ENCODE measurements around the gene CCDC148.

DNA sequence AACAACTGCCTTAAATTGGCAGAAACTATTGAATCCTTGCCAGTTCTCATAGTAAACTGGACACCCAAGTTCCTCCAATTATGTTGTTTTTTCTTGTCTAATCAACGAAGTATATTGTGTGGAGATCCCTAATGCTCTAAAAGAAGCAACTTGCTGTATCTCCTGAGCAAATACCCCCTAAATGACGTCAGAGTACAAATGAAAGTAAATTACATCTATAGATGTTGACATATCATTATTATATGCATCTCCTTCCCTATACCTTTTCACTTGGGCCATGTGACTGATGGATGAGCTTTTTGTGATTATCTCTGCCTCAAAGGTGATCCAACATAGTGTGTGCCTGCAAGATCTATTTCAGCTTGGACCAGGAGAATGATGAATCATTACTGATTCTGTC lies 159.4 kb downstream of the CCDC148 start:
- TF ChIP-seq POLR2A (IDR thresholded peaks at IDR 0.05; ENCODE audit: low read length) = no peak
- no peak for TF ChIP-seq GATA1 (IDR thresholded peaks at IDR 0.05; ENCODE audit: low read depth, low read length)

Measured in erythroblast (primary cell).